Fibroblast of gingiva (primary cell): ENCODE data around the gene C20orf141.
A peak's percentile ranks its signal among the peaks of the same experiment; 100 is the strongest.
"Not testable (repeated sequence)": the region's sequence is repeated elsewhere in the genome, so short reads cannot be mapped to it uniquely, and the experiment has no call there.

Experiments used
- DNase-seq: peaks from one replicate; pipeline ENCODE4 v3.0.0-alpha.2; 2011; ENCODE audit warnings: low read depth

Gene C20orf141

GRCh38 chr20:2799688-2800520, 14.9 kb upstream of the C20orf141 start:
- DNase-seq, result no peak

- DNase-seq, result no peak
Measured at GRCh38 chr20:2800521-2801285, 14.1 kb upstream of the C20orf141 start, which contains the start of gene CPXM1. TSS of gene CPXM1 (minus strand) at chr20:2800627. CDS start at chr20:2800572, 55 bp downstream.

GRCh38 chr20:2801286-2801728, 13.5 kb upstream of the C20orf141 start:
- no peak for DNase-seq

- DNase-seq, result no peak
Measured at GRCh38 chr20:2804041-2804828, 10.6 kb upstream of the C20orf141 start.

GRCh38 chr20:2804852-2805688, 9.7 kb upstream of the C20orf141 start:
- DNase-seq, result no peak

- no peak for DNase-seq
Measured at GRCh38 chr20:2805689-2806350, 9.0 kb upstream of the C20orf141 start.

- DNase-seq, result no peak
Measured at GRCh38 chr20:2806351-2806701, 8.5 kb upstream of the C20orf141 start.

- DNase-seq, result no peak
Measured at GRCh38 chr20:2807019-2807418, 7.8 kb upstream of the C20orf141 start.

- DNase-seq, result not testable (repeated sequence)
Measured at GRCh38 chr20:2807929-2808328, 6.9 kb upstream of the C20orf141 start.

GRCh38 chr20:2809690-2810089, 5.1 kb upstream of the C20orf141 start:
- DNase-seq, result no peak

- DNase-seq, result no peak
Measured at GRCh38 chr20:2812189-2812588, 2.6 kb upstream of the C20orf141 start.

- no peak for DNase-seq
Measured at GRCh38 chr20:2814076-2814475, 711 bp upstream of the C20orf141 start.

- no peak for DNase-seq
Measured at GRCh38 chr20:2815242-2815900, 584 bp downstream of the C20orf141 start.

- no peak for DNase-seq
Measured at GRCh38 chr20:2816030-2816582, 1.3 kb downstream of the C20orf141 start, which contains the start of gene TMEM239. TSS of gene TMEM239 (plus strand) at chr20:2816364. CDS start at chr20:2816555, 191 bp downstream.

GRCh38 chr20:2816583-2817340, 2.0 kb downstream of the C20orf141 start:
- no peak for DNase-seq

GRCh38 chr20:2817341-2817726, 2.5 kb downstream of the C20orf141 start:
- no peak for DNase-seq

- DNase-seq, result peak; percentile 72
Measured at GRCh38 chr20:2817891-2818595, 3.3 kb downstream of the C20orf141 start.

- DNase-seq, result peak; percentile 36
Measured at GRCh38 chr20:2820084-2820895, 5.5 kb downstream of the C20orf141 start.
